C4-2B (cell line): ENCODE results near the gene ARHGAP22.

ENCODE experiments used
- H3K27ac ChIP-seq: fragments of 450-650 bp; 2 replicates; pipeline ENCODE4 v1.5.1; 2017
- ZFX ChIP-seq: fragments of 450-650 bp; IDR thresholded peaks from 2 replicates; pipeline ENCODE4 v1.6.1; 2017
- TF ChIP-seq, protein P1 (sequence below): fragments of 450-650 bp; conservative IDR thresholded peaks from 2 replicates; pipeline ENCODE4 v1.5.1; 2017; ENCODE audit warnings: mild to moderate bottlenecking

Gene ARHGAP22

GRCh38 chr10:48605786-48606529 lies 1.1 kb upstream of the ARHGAP22 start:
- no peak overlapping the region for H3K27ac ChIP-seq
- TF ChIP-seq, protein P1, sequence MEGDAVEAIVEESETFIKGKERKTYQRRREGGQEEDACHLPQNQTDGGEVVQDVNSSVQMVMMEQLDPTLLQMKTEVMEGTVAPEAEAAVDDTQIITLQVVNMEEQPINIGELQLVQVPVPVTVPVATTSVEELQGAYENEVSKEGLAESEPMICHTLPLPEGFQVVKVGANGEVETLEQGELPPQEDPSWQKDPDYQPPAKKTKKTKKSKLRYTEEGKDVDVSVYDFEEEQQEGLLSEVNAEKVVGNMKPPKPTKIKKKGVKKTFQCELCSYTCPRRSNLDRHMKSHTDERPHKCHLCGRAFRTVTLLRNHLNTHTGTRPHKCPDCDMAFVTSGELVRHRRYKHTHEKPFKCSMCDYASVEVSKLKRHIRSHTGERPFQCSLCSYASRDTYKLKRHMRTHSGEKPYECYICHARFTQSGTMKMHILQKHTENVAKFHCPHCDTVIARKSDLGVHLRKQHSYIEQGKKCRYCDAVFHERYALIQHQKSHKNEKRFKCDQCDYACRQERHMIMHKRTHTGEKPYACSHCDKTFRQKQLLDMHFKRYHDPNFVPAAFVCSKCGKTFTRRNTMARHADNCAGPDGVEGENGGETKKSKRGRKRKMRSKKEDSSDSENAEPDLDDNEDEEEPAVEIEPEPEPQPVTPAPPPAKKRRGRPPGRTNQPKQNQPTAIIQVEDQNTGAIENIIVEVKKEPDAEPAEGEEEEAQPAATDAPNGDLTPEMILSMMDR, result no peak
- TF ChIP-seq ZFX, result no peak

DNA sequence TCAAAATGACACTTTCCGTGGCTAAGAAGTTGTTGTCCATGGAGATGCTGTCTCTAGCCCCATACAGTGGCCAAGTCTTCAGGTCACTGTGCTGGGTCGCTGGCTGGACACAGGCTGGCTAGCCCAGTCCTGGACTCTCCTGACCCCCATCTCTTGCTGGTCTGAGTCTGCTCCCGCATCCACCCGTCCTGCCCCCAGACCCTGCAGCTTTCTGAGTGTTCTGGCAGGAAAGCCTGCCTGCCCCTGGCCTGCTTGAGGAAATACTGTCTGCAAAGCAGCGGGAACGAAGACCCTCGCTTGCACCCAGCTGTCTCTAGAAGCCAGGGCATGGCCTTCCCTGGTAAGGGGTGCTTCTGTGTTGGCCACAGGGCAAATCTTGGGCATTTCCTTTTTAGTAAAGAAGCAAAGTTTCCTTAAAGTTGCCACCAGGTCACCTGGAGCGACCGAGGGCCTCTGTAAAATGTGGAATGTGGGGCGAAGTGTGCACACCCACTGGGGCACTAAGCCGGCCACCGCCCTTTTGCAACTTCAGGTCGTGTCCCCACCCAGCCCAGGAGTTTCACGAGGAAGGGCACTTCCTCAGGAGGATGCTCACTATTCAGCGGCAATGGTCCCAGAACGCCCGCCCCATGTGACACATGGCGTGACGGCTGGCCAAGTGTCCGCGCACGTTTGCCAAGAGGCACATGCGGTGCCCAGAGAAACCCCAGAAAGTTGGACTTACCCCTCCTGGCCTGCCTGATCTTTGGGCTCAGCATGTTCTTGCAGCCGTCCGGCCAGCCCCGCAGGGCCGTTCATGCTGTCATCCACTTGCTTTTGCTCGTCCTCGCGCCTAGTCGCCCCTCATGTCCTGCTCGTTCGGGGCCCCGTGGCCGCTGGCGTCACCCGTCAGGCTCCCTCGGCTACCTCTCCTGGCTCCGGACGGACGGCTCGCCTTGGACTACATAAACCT lies 558 bp downstream of the ARHGAP22 start:
- peak overlapping the region; percentile 48 for H3K27ac ChIP-seq
- TF ChIP-seq, protein P1, result no peak
- TF ChIP-seq ZFX, result no peak

GRCh38 chr10:48603421-48604038 lies 1.3 kb downstream of the ARHGAP22 start:
- TF ChIP-seq, protein P1, result no peak
- TF ChIP-seq ZFX, result no peak
- no peak overlapping the region for H3K27ac ChIP-seq

- no peak overlapping the region for H3K27ac ChIP-seq
Measured at GRCh38 chr10:48602401-48603135, 2.3 kb downstream of the ARHGAP22 start.

DNA sequence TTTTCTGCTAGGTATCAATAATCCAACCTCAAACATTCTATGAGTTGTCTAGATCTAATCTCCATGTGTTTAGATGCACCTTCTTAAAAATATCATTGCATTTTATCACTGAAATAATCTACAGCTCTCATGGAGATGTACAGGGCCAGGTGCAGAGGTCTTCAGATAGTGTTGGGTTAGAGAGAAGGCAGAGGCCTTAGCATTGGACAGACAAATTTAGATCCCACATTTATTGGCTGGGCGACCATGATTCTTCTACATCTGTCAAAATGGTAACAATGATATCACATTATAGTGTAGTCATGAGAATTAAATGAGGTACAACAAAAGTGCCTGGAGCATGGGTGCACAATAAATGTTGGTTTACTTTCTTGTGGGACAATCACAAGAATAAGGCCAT lies 3.1 kb downstream of the ARHGAP22 start:
- H3K27ac ChIP-seq, result no peak overlapping the region
- TF ChIP-seq ZFX, result no peak
- TF ChIP-seq, protein P1, result no peak

More at GRCh38 chr10:48602401-48603135, 2.3 kb downstream of the ARHGAP22 start:
- TF ChIP-seq, protein P1, result no peak
- no peak for TF ChIP-seq ZFX

DNA sequence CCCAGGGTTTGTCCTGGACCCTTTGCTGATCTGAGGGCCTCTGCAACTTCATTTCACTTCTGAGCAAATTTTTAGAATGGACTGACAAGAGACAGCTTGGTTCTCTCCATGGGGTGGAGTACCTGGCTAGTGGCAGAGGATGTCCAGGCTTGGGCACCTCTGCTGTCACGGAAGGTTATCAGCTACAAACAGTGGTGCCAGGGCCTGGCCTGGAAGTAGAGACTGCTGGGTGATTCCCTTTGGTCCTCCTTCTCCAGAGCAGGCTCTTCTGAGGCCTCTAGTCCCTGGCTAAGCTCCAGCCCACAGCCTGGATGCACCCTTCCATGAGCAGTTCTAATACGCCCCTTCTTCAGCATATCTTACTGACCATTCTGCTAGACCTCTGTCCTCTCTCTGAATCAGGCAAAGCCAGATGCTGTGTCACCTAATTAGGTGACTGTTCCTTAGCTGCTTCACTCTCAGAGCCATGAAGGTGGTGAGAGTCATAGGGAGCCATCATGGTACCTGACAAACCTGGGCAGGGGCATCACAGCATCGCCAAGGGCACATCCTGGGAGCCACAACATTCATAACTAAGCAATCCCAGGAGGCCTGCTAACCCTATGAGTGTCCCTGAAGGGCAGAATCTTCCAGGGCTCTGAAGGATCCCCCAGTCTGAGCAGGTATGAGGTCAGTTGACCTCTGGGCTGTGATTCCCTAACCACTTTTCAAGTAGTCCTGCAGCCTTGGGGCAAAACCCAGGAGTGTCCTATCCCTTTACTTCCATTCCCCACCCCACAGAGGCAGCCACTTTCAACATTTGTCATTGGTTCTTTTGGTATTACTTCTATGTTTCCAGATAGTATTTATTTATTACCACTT lies 4.0 kb downstream of the ARHGAP22 start:
- TF ChIP-seq, protein P1, result no peak
- no peak for TF ChIP-seq ZFX
- no peak overlapping the region for H3K27ac ChIP-seq
